AG04449 (cell line): ENCODE measurements around the gene STARD8.
A peak's percentile ranks its signal among the peaks of the same experiment; 100 is the strongest.
"Not testable (repeated sequence)": the region's sequence is repeated elsewhere in the genome, so short reads cannot be mapped to it uniquely, and the experiment has no call there.

ENCODE experiments used
- CTCF ChIA-PET: fragments of 350-600 bp; formaldehyde crosslinking; extraction: SDS; loops from one replicate; lab custom pipeline; 2021; ENCODE audit warnings: antibody characterized with exemption; lab: Yijun Ruan, JAX
- POLR2A ChIA-PET: fragments of 400-600, 350-600 bp; formaldehyde crosslinking; extraction: SDS; loops from one replicate; lab custom pipeline; 2020; ENCODE audit warnings: antibody characterized with exemption, inconsistent platforms; lab: Yijun Ruan, JAX
- DNase-seq: peaks from one replicate; pipeline ENCODE4 v3.0.0-alpha.2; 2010; ENCODE audit warnings: low read depth, low spot score
- H3K4me3 ChIP-seq: 2 replicates; pipeline ENCODE4 v1.5.1; 2011; ENCODE audit warnings: low read depth, mild to moderate bottlenecking, control low read depth, low read length
- CTCF ChIP-seq: IDR thresholded peaks from one replicate; pipeline ENCODE4 v1.5.1; 2011; ENCODE audit warnings: mild to moderate bottlenecking, moderate library complexity, low read length, control low read depth, inconsistent platforms; ENCODE audit not compliant: insufficient read depth; ENCODE audit errors: missing control alignments

STARD8 gene

GRCh38 chrX:68727696-68728095, 80.2 kb downstream of the STARD8 start:
- no peak overlapping the region for H3K4me3 ChIP-seq
- no peak for DNase-seq
- CTCF ChIA-PET = interaction anchor here (1.0 kb wide), 1 partner anchor 129 kb away, joined by 3 read pairs; no protein-coding TSS in a partner anchor
- no peak for TF ChIP-seq CTCF
- POLR2A ChIA-PET = no interaction called here

- H3K4me3 ChIP-seq = no peak overlapping the region
- POLR2A ChIA-PET = no interaction called here
- DNase-seq = no peak
- CTCF ChIA-PET = interaction anchor here (1.0 to 1.7 kb wide), 2 partner anchors 99 to 129 kb away, joined by 3 to 4 read pairs; no protein-coding TSS in a partner anchor
- TF ChIP-seq CTCF = no peak
Measured at GRCh38 chrX:68728186-68728585, 80.7 kb downstream of the STARD8 start.

GRCh38 chrX:68731254-68731653, 83.8 kb downstream of the STARD8 start:
- no peak for DNase-seq
- ChIA-PET POLR2A (no interaction called here), CTCF (interaction anchor here (1.0 to 6.2 kb wide), 3 partner anchors 76 to 887 kb away, joined by 3 to 57 read pairs (median 4); no protein-coding TSS in a partner anchor)
- H3K4me3 ChIP-seq = no peak overlapping the region
- no peak for TF ChIP-seq CTCF

GRCh38 chrX:68732906-68733493, 85.5 kb downstream of the STARD8 start:
- H3K4me3 ChIP-seq = no peak overlapping the region
- ChIA-PET POLR2A (no interaction called here), CTCF (interaction anchor here (0.7 to 6.2 kb wide), 12 partner anchors 10 to 655 kb away, joined by 3 to 57 read pairs (median 3); no protein-coding TSS in a partner anchor)
- no peak for DNase-seq
- peak; percentile 70 for TF ChIP-seq CTCF

GRCh38 chrX:68735266-68735665, 87.8 kb downstream of the STARD8 start:
- CTCF ChIA-PET = interaction anchor here (1.6 to 6.2 kb wide), 2 partner anchors 72 to 1362 kb away, joined by 4 to 57 read pairs; no protein-coding TSS in a partner anchor
- no peak for DNase-seq
- H3K4me3 ChIP-seq = no peak overlapping the region
- no peak for TF ChIP-seq CTCF
- POLR2A ChIA-PET = no interaction called here

- CTCF ChIA-PET, POLR2A ChIA-PET, H3K4me3 ChIP-seq, DNase-seq: not testable (repeated sequence)
Measured at GRCh38 chrX:68741864-68742263, 94.4 kb downstream of the STARD8 start.
